Anterior cingulate cortex (tissue), 58 donors: ENCODE results near the gene FOXO3B.
"Not testable (repeated sequence)": the region's sequence is repeated elsewhere in the genome, so short reads cannot be mapped to it uniquely, and the experiment has no call there.

Source experiments
- DNase-seq, 58 donors: peaks; one replicate each; lab custom pipeline; 2025; lab: John Stamatoyannopoulos, UW

FOXO3B gene

GRCh38 chr17:18681767-18682571, at the start of gene FOXO3B:
Gene FOXO3B, minus strand, starts transcription at chr17:18682314. Its CDS starts 663 bp downstream, at chr17:18681651.
- peak in 55 of 58 donors; percentile 21 to 95 (median 78) for DNase-seq

DNA sequence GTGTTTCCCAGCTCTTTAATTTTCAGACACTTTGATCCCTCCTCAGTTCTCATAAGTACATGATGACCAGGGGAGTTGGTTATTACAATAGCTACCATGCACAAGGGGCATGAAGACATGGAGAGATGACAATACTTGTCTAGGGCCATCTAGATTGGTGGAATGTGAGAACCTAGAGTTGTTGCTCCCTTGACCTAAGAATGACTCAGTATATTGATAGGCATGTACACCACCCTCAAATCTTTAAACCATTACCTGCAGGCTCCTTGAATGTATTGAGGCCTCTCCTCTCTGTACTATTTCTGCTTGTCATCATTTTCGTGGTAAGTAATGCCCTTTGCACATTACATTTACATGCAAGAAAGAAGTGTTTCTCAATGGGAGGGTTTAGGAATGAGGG, 41.4 kb upstream of the FOXO3B start:
- not testable (repeated sequence) for DNase-seq

GRCh38 chr17:18722612-18723011, 40.5 kb upstream of the FOXO3B start:
- not testable (repeated sequence) for DNase-seq

GRCh38 chr17:18721775-18722547, 39.8 kb upstream of the FOXO3B start:
- DNase-seq, result not testable (repeated sequence)

- not testable (repeated sequence) for DNase-seq
Observed at GRCh38 chr17:18719428-18720110, 37.5 kb upstream of the FOXO3B start.

GRCh38 chr17:18718643-18719427, 36.7 kb upstream of the FOXO3B start:
- not testable (repeated sequence) for DNase-seq

DNA sequence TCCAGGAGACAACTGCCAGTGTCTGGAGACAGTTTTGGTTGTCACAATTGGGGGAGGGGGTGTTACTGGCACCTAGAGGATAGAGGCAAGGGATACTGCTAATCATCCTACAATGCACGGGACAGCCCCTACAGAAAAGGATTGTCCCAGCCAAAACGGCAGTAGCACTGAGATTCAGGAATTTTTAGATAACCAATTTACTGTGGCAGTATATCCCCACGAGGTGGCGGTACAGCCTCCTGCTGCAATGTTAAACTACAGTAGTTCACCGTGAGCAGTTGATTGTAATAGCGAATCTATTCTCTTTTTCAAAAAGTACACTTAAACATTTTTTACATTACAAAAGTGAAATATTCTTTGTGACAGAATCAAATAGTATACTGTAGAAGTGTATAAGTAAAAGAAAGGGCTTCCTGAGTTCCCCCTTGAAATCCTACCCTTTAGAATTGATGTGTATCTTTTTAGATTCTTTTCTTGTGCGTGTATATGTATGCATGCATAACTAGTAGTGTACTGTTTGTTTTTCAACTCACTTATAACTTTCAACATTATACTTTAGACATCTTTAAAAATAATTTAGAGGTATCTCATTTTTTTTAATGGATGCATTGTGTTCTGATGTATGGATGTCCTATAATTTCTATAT, 30.4 kb upstream of the FOXO3B start:
- peak in 46 of 58 donors; percentile 1 to 77 (median 19) for DNase-seq

DNA sequence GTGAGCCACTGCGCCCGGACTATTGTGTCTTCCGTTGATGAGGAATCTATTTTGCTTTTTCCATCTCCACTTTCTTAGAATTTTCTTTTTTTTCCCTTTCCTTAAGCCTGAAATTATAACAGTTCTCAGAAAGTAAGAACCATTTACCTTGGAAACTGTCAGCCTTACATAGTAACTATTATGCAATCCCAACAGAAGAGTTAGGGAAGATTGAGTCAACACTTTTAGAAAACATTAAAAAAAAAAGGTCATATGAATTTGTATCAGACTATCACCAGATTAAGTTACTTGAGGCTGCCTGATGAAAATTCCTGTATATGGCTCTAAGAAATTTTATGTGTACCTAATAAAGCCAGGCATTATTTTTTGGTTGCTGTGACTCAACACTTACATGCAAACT, 26.1 kb upstream of the FOXO3B start:
- DNase-seq, result not testable (repeated sequence)

- not testable (repeated sequence) for DNase-seq
Observed at GRCh38 chr17:18705955-18706354, 23.8 kb upstream of the FOXO3B start.

DNA sequence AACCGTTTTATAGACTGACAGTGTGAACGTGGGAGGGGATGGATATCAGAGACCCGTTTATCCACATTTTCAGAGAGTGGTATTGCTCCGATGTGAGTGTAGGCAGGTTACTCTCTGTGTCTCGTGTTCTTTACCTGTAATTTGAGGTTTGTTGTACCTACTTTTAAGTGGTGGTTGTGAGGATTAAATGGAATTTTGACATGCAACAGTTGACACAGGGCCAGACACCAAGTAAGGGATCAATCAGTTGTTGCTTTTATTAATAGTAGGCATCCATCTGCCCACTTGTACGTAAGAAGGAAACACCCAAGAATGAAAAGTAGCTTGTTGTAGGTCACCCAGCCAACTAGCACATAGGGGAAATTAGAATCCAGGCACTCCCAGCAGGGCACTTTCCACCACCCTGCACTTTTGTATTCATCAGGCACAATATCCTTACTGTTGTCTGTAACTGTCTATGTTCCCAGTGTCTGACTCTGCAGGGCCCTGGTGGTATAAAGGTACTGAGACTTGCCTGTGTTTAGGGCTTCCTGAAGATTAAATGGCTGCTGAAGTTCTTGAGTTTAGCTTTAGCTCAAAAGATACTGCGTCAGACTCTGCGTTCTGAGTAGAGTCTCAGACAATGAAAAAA, 16.5 kb upstream of the FOXO3B start:
- DNase-seq, result peak in 6 of 58 donors; percentile 4 to 17 (median 8)

DNA sequence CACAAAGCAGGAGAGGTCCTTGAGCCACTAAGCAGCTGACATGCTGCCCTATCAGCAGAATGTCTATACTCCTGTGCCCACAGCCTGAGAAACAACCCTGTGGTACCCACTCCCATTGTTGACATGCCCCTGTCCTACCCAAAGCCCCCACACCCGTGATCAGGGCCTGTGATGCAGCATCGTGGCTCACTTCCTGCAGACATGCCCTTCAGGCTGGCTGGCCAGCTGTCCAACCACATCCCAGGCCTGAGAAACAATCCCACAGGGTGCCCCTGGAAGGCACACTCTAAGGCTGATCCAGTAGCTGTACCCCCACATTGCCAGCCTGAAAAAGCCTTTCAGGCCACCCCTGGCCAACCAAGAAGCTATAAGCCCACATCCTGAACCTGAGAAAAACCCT, 13.0 kb upstream of the FOXO3B start:
- not testable (repeated sequence) for DNase-seq

DNA sequence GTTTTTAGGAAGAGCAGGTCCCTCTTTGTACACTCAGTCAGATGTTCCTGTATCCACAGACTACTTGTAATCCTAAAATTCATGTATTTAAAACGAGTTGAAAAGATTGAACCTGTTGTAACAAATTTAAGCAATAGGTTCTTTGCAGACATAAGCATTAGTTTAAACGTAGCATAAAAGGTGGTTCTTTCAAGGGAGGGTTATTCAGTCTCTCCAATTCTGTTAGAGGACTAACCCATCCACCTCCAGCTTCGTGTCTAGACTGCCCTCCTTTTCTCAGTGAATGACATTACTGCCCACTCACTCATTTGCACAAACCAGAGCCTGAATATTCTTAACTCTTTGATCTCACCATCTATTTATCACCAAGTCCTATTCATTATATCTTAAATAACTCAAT, 554 bp upstream of the FOXO3B start:
- not testable (repeated sequence) for DNase-seq

- not testable (repeated sequence) for DNase-seq
Observed at GRCh38 chr17:18677381-18677780, 4.7 kb downstream of the FOXO3B start.

- DNase-seq, result not testable (repeated sequence)
Observed at GRCh38 chr17:18676928-18677327, 5.2 kb downstream of the FOXO3B start.

GRCh38 chr17:18672395-18673227, 9.5 kb downstream of the FOXO3B start:
- not testable (repeated sequence) for DNase-seq

GRCh38 chr17:18668625-18669024, 13.5 kb downstream of the FOXO3B start:
- not testable (repeated sequence) for DNase-seq

DNA sequence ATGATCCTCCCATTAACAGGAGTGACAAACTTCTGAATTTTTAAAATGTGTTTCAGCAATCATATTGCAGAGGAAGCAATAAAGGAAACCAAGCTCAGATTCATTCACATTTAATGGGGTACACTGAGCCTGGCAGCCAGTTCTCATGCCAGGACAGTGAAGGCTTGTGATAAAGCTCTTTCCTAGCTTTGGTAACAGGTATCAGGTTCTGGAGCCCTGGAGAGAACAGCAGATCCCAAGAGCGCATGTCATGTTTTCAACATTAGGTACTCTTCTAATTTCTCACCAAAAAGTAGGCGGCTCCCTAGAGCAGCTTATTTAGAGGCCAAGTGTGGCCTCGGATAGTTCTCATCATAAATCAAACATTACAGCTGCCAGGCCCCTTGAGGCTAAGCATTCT, 14.6 kb downstream of the FOXO3B start:
- DNase-seq, result not testable (repeated sequence)

DNA sequence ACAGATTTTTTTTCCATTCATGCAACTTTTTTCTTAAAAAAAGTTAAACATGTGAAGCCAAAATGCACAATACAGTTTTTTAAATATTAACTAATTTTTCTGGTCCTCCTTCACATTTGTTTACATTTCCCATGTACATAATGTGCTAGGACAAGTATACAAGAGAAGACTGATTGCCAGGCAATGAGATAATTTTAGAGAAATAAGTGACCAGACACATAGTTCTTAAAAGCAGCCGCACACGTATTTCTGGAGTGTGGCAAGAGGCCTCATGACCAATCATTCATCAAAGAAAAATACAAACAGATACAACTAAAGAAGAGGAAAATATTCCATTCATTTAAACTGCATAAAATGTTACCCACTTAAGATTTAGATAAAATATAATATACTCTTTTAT, 15.8 kb downstream of the FOXO3B start:
- not testable (repeated sequence) for DNase-seq
